T-cell (primary cell): Measurements from ENCODE around the gene KRTAP10-7. TPM values are rescaled to one million over a fixed set of nuclear protein-coding genes. Genes with fewer than 3 reads are reported as not detected.

ENCODE experiments used
- ATAC-seq, 4 experiments: fragments of 200-7000 bp in 3 of 4; fragments of 150-1000 bp in 1 of 4; cut with Tn5 transposase; replicated peaks in 1 of 4; 1 replicate in 3 of 4; 2 replicates in 1 of 4; pipeline ENCODE4 v1.10.0; 2021; ENCODE audit warnings: moderate library complexity in 3 of 4, mild to moderate bottlenecking in 2 of 4, moderate number of reproducible peaks in 1 of 4
- CTCF ChIA-PET, 2 donors: fragments of 300-600 bp; sonication (Branson Sonifier 250); formaldehyde crosslinking; loops; one replicate each; lab custom pipeline; 2022; ENCODE audit warnings: antibody characterized with exemption in 2 of 2; lab: Charles Lee
- POLR2A ChIA-PET, 2 donors: fragments of 300-600 bp; sonication (Branson Sonifier 250); formaldehyde crosslinking; loops; one replicate each; lab custom pipeline; 2022; ENCODE audit warnings: antibody characterized with exemption in 2 of 2; lab: Charles Lee
- DNase-seq, 35 experiments: peaks; one replicate each; pipeline versions ENCODE4 v3.0.0 to v3.0.0-alpha.2; 2013 to 2023
- H3K27ac ChIP-seq: one replicate; pipeline ENCODE4 v1.5.1; 2013; ENCODE audit warnings: low read length
- H3K27me3 ChIP-seq, 2 experiments: replicated peaks in 1 of 2; 1 replicate in 1 of 2; 2 replicates in 1 of 2; pipeline versions ENCODE4 v1.6.1 to v1.7.0; 2013; ENCODE audit warnings: low read length in 1 of 2, mixed read lengths in 1 of 2; ENCODE audit not compliant: control insufficient read depth in 2 of 2, insufficient read depth in 2 of 2; ENCODE audit errors: extremely low read depth in 1 of 2
- H3K36me3 ChIP-seq, 2 donors: 1 replicate in 1 of 2; 2 replicates in 1 of 2; pipeline versions ENCODE4 v1.6.1 to v1.7.0; 2013; ENCODE audit warnings: low read length in 1 of 2; ENCODE audit not compliant: control insufficient read depth in 2 of 2, insufficient read depth in 1 of 2; ENCODE audit errors: extremely low read depth in 1 of 2
- H3K4me1 ChIP-seq, 2 experiments: 1 replicate in 1 of 2; 2 replicates in 1 of 2; pipeline versions ENCODE4 v1.6.1 to v1.7.0; 2013; ENCODE audit warnings: low read length in 2 of 2, mixed read lengths in 1 of 2; ENCODE audit not compliant: insufficient read depth in 2 of 2, control insufficient read depth in 1 of 2; ENCODE audit errors: extremely low read depth in 1 of 2
- H3K4me3 ChIP-seq, 2 donors: 1 replicate in 1 of 2; 2 replicates in 1 of 2; pipeline versions ENCODE4 v1.5.1 to v1.7.0; 2013; ENCODE audit warnings: mild to moderate bottlenecking in 2 of 2, low read length in 1 of 2, moderate library complexity in 1 of 2; ENCODE audit not compliant: control insufficient read depth in 1 of 2; ENCODE audit errors: extremely low read depth in 1 of 2
- H3K9me3 ChIP-seq: 2 replicates; pipeline ENCODE4 v1.7.0; 2013
- H3K27ac Mint-ChIP-seq, 2 donors: one replicate each; pipeline ENCODE4 v1.8.0; 2020 to 2021; ENCODE audit warnings: mild to moderate bottlenecking in 2 of 2, mixed read lengths in 2 of 2
- H3K27me3 Mint-ChIP-seq, 2 donors: one replicate each; pipeline ENCODE4 v1.8.0; 2021 to 2022; ENCODE audit warnings: mixed read lengths in 2 of 2
- H3K36me3 Mint-ChIP-seq: one replicate; pipeline ENCODE4 v1.8.0; 2021; ENCODE audit warnings: mixed read lengths
- H3K4me1 Mint-ChIP-seq, 3 donors: one replicate each; pipeline ENCODE4 v1.8.0; 2020 to 2022; ENCODE audit warnings: mixed read lengths in 3 of 3, mild to moderate bottlenecking in 1 of 3
- H3K4me3 Mint-ChIP-seq, 3 donors: one replicate each; pipeline ENCODE4 v1.8.0; 2020 to 2022; ENCODE audit warnings: mild to moderate bottlenecking in 3 of 3, mixed read lengths in 3 of 3, moderate library complexity in 3 of 3
- H3K9me3 Mint-ChIP-seq, 3 donors: one replicate each; pipeline ENCODE4 v1.8.0; 2020 to 2022; ENCODE audit warnings: mixed read lengths in 3 of 3
- WGBS: methylation state at CpG from one replicate; pipeline ENCODE4 v1.1.5; 2013; ENCODE audit warnings: missing lambda C conversion rate; ENCODE audit not compliant: insufficient coverage; 5-methylcytosine and 5-hydroxymethylcytosine counted together
- total RNA-seq, 35 experiments: library from RNA in 6 of 35; stranded (reverse) in 6 of 35; fragments of 120-200 nt in 1 of 35; gene quantifications; one replicate each; pipeline versions ENCODE4 v1.2.1 to v1.2.4 and lab custom pipeline; 2013 to 2026

Gene KRTAP10-7
- total RNA-seq, 5 donors from 2014 or later (not counting 1 experiment from before 2014, with no cell fraction given): not detected

- H3K36me3 Mint-ChIP-seq: peaks cover 9% of the 10 kb centered on the region
- CTCF ChIA-PET: no interaction called here
- Histone ChIP-seq H3K4me3 (no peak overlapping the region), H3K27me3 (peaks cover 0 to 15% of the 10 kb centered on the region in 2 experiments), H3K4me1 (no peaks in the 10 kb centered on the region), H3K9me3 (no peaks in the 10 kb centered on the region), H3K36me3 (no peaks in the 10 kb centered on the region), H3K27ac (peak overlapping the region; percentile 48)
- ATAC-seq (no peak), DNase-seq (no peak)
- peaks cover 6 to 30% (median 15%) of the 10 kb centered on the region in 3 donors for H3K9me3 Mint-ChIP-seq
- H3K4me3 Mint-ChIP-seq: peak overlapping the region in 2 of 3 donors; percentile 4 to 41
- peak overlapping the region; percentile 80 to 87 for H3K27ac Mint-ChIP-seq
- POLR2A ChIA-PET: no interaction called here
- H3K27me3 Mint-ChIP-seq: peaks cover 0 to 3% of the 10 kb centered on the region in 2 donors
- no CpG with 5 or more reads among the region's 1 CpG for WGBS
- H3K4me1 Mint-ChIP-seq: peaks cover 10 to 17% (median 14%) of the 10 kb centered on the region in 3 donors
Measured at GRCh38 chr21:44564886-44565598, 35.4 kb upstream of the KRTAP10-7 start.

- peaks cover 0 to 19% (median 11%) of the 10 kb centered on the region in 3 donors for H3K9me3 Mint-ChIP-seq
- ChIA-PET POLR2A (no interaction called here), CTCF (no interaction called here)
- Histone ChIP-seq H3K9me3 (no peaks in the 10 kb centered on the region), H3K36me3 (no peaks in the 10 kb centered on the region), H3K4me3 (no peak overlapping the region), H3K27ac (no peak overlapping the region), H3K4me1 (no peaks in the 10 kb centered on the region), H3K27me3 (peaks cover 0 to 18% of the 10 kb centered on the region in 2 experiments)
- no CpG with 5 or more reads among the region's 1 CpG for WGBS
- peaks cover 2 to 3% of the 10 kb centered on the region in 2 donors for H3K27me3 Mint-ChIP-seq
- peaks cover 9% of the 10 kb centered on the region for H3K36me3 Mint-ChIP-seq
- H3K4me1 Mint-ChIP-seq: peaks cover 10 to 17% (median 14%) of the 10 kb centered on the region in 3 donors
- no peak for DNase-seq
- no peak overlapping the region for H3K27ac Mint-ChIP-seq
- ATAC-seq: no peak
- no peak overlapping the region for H3K4me3 Mint-ChIP-seq
Measured at GRCh38 chr21:44566403-44566802, 34.0 kb upstream of the KRTAP10-7 start.

- H3K27ac Mint-ChIP-seq: no peak overlapping the region
- no peaks in the 10 kb centered on the region for H3K9me3 ChIP-seq
- ChIA-PET POLR2A (no interaction called here), CTCF (no interaction called here)
- no peaks in the 10 kb centered on the region for H3K36me3 ChIP-seq
- DNase-seq (no peak), ATAC-seq (no peak)
- no peaks in the 10 kb centered on the region for H3K4me1 ChIP-seq
- no peak overlapping the region for H3K27ac ChIP-seq
- no peaks in the 10 kb centered on the region for H3K36me3 Mint-ChIP-seq
- 96% methylated on average over 11 of the region's 18 CpGs for WGBS
- H3K4me3 ChIP-seq: no peak overlapping the region
- no peak overlapping the region for H3K4me3 Mint-ChIP-seq
- H3K4me1 Mint-ChIP-seq: peaks cover 10 to 17% (median 14%) of the 10 kb centered on the region in 3 donors
- H3K27me3 ChIP-seq: peaks cover 0 to 22% of the 10 kb centered on the region in 2 experiments
- H3K9me3 Mint-ChIP-seq: peaks cover 0 to 8% (median 2%) of the 10 kb centered on the region in 3 donors
- H3K27me3 Mint-ChIP-seq: peaks cover 3 to 5% of the 10 kb centered on the region in 2 donors
Measured at GRCh38 chr21:44567481-44568171, 32.8 kb upstream of the KRTAP10-7 start.

DNA sequence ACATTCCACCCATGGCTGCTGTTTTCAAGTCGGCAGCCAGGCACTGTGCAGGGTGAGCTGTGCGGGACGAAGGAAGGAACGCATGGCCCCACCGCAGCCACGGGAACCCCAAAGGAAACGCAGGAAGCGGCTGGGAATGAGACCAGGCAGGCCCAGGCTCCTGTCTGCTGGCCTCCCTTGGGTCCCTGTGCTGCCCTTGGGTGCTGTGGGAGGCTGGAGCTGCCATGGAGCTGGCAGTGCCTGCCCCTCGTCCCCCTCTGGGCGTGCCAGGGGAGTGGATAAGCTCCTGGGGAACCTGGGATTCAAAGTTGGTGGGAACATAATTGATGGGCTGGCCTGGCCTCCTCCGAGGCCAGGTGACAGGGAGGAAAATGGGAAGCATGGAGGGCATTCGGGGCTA is 32.1 kb upstream of the KRTAP10-7 start:
- no peak overlapping the region for H3K4me3 ChIP-seq
- no peak overlapping the region for H3K27ac ChIP-seq
- Mint-ChIP-seq H3K27ac (no peak overlapping the region), H3K36me3 (no peaks in the 10 kb centered on the region), H3K27me3 (peaks cover 3 to 5% of the 10 kb centered on the region in 2 donors), H3K4me3 (no peak overlapping the region), H3K9me3 (peaks cover 0 to 2% (median 2%) of the 10 kb centered on the region in 3 donors), H3K4me1 (peaks cover 10 to 17% (median 14%) of the 10 kb centered on the region in 3 donors)
- ATAC-seq: no peak
- ChIA-PET POLR2A (no interaction called here), CTCF (interaction anchor here in 1 of 2 donors (0.5 kb wide), 1 partner anchor 92 kb away, joined by 3 read pairs; no protein-coding TSS in a partner anchor)
- peak in 1 of 35 experiments; percentile 19 for DNase-seq
- 79% methylated on average over 10 of the region's 12 CpGs for WGBS
- H3K27me3 ChIP-seq: peaks cover 0 to 28% of the 10 kb centered on the region in 2 experiments
- H3K4me1 ChIP-seq: no peaks in the 10 kb centered on the region
- no peaks in the 10 kb centered on the region for H3K9me3 ChIP-seq
- H3K36me3 ChIP-seq: no peaks in the 10 kb centered on the region

DNA sequence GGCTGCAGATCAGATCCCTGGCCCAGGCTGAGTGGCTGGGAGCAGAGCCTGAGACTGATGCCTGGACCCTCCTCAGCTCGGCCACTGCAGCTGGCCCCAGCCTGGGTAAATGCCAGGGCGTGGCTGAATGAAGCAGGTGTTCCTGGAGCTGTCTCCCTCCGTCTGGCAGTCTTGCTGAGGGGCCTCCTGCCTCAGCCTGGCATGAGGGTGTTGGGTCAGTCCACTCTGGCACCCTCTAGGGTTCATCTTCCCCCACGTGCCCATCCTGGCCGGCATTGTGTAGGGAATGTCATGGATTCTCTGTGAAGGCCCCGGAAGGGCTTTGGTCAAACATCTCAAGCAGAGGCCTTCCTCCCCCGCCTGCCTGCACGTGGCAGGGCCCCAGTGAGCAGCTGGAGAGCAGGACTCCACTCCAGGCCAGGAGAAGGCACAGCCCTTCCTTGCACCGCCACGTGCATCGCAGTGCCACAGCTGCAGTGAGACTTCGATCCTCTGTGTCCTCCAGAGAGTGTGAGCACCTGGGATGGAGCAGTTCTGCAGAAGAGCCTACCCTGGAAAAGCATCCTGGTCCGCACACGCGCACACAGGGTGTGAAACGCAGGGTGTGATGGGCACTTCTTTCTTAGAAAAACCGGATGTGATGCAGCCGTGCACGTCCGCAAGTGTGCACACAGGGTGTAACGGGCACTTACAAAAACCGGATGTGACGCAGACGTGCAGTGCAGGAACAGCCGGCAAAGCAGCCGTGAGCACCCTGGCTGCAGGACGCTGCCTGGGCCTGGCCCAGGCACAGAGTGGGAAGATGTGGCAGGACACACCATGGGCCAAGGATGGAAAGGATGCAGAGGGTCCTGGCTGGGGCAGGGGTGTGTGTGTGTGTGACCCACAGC is 31.5 kb upstream of the KRTAP10-7 start:
- no peaks in the 10 kb centered on the region for H3K4me1 ChIP-seq
- H3K9me3 Mint-ChIP-seq: no peaks in the 10 kb centered on the region
- DNase-seq (peak in 1 of 35 experiments; percentile 9), ATAC-seq (no peak)
- no peaks in the 10 kb centered on the region for H3K36me3 Mint-ChIP-seq
- peaks cover 3 to 5% of the 10 kb centered on the region in 2 donors for H3K27me3 Mint-ChIP-seq
- peaks cover 0 to 31% of the 10 kb centered on the region in 2 experiments for H3K27me3 ChIP-seq
- 82% methylated on average over 27 of the region's 27 CpGs for WGBS
- no peak overlapping the region for H3K27ac ChIP-seq
- no peaks in the 10 kb centered on the region for H3K36me3 ChIP-seq
- H3K27ac Mint-ChIP-seq: no peak overlapping the region
- POLR2A ChIA-PET: no interaction called here
- peaks cover 10 to 17% (median 14%) of the 10 kb centered on the region in 3 donors for H3K4me1 Mint-ChIP-seq
- no peaks in the 10 kb centered on the region for H3K9me3 ChIP-seq
- H3K4me3 ChIP-seq: no peak overlapping the region
- no peak overlapping the region for H3K4me3 Mint-ChIP-seq
- CTCF ChIA-PET: interaction anchor here in 1 of 2 donors (0.5 kb wide), 1 partner anchor 92 kb away, joined by 3 read pairs; no protein-coding TSS in a partner anchor
